HUES64 (cell line): ENCODE measurements around the gene SIK2.

Source experiments
- H3K27ac ChIP-seq: 2 replicates; pipeline ENCODE4 v1.7.0; 2013; ENCODE audit warnings: low read depth, low read length, inconsistent platforms
- H3K27me3 ChIP-seq: 2 replicates; pipeline ENCODE4 v1.6.1; 2013; ENCODE audit warnings: mild to moderate bottlenecking, low read length; ENCODE audit not compliant: insufficient read depth
- H3K36me3 ChIP-seq: 2 replicates; pipeline ENCODE4 v1.6.1; 2013; ENCODE audit warnings: mild to moderate bottlenecking, low read length; ENCODE audit not compliant: insufficient read depth
- H3K4me1 ChIP-seq: 2 replicates; pipeline ENCODE4 v1.6.1; 2013; ENCODE audit warnings: mild to moderate bottlenecking, low read length, moderate library complexity; ENCODE audit not compliant: insufficient read depth
- H3K4me3 ChIP-seq: 2 replicates; pipeline ENCODE4 v1.5.1; 2013; ENCODE audit warnings: mild to moderate bottlenecking, low read length, moderate library complexity
- H3K9ac ChIP-seq: 2 replicates; pipeline ENCODE4 v1.6.1; 2013; ENCODE audit warnings: mild to moderate bottlenecking, low read depth, low read length
- H3K9me3 ChIP-seq: 2 replicates; pipeline ENCODE4 v1.6.1; 2013; ENCODE audit warnings: low read depth, low read length; ENCODE audit not compliant: insufficient read depth
- WGBS: fragments of 150-250, 120-280 bp; methylation state at CpG from one replicate; pipeline ENCODE4 v1.1.7; 2013; ENCODE audit warnings: missing lambda C conversion rate; 5-methylcytosine and 5-hydroxymethylcytosine counted together

Gene SIK2

DNA sequence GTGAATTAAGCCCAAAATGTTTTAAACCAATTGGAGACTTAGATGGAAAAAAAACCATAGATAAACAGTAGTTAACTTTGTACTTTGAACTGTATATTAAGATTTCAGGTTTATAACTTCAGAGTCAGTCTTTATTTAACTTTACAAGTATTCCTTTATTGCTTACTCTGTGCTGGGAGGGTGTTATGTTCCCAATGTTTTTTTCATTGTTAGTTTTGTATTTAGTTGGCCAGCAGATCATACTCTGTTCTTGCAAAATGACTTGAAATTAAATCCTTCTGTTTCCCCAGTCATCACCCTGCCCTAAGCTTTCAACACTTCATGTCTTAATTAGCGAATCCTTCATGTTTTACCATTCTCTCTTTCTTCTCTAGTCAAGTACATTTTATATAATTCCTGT, 25.3 kb downstream of the SIK2 start:
- Histone ChIP-seq H3K9ac (no peak overlapping the region), H3K4me1 (peaks cover 5% of the 10 kb centered on the region; the same call in 1 of the 2 replicates), H3K36me3 (peaks cover 6% of the 10 kb centered on the region; the same call in 1 of the 2 replicates), H3K27me3 (no peaks in the 10 kb centered on the region), H3K9me3 (no peaks in the 10 kb centered on the region), H3K4me3 (no peak overlapping the region), H3K27ac (no peak overlapping the region)
- 89% methylated on average over 1 of the region's 1 CpG for WGBS

DNA sequence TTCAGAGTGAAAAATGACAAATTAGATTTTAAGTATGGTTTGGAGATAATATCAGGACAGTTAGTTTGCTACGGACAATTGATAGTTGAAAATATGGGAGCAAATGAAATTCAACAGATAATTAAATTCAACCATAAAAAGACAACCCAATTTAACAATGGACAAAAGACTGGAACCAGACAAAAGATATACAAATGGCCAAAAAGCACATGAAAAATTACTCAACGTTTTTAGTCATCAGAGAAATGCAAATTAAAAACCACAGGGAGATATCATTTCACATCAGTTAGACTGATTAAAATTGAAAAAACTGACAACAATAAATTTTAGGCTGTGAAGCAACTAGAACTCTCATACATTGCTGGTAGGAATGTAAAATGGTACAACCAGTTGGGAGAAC, 27.2 kb downstream of the SIK2 start:
- Histone ChIP-seq H3K27ac (no peak overlapping the region), H3K4me3 (no peak overlapping the region), H3K9ac (no peak overlapping the region), H3K36me3 (peaks cover 6% of the 10 kb centered on the region; the same call in 1 of the 2 replicates), H3K4me1 (peaks cover 20% of the 10 kb centered on the region; the same call in 1 of the 2 replicates), H3K27me3 (no peaks in the 10 kb centered on the region), H3K9me3 (no peaks in the 10 kb centered on the region)
- 89% methylated on average over 2 of the region's 2 CpGs for WGBS

DNA sequence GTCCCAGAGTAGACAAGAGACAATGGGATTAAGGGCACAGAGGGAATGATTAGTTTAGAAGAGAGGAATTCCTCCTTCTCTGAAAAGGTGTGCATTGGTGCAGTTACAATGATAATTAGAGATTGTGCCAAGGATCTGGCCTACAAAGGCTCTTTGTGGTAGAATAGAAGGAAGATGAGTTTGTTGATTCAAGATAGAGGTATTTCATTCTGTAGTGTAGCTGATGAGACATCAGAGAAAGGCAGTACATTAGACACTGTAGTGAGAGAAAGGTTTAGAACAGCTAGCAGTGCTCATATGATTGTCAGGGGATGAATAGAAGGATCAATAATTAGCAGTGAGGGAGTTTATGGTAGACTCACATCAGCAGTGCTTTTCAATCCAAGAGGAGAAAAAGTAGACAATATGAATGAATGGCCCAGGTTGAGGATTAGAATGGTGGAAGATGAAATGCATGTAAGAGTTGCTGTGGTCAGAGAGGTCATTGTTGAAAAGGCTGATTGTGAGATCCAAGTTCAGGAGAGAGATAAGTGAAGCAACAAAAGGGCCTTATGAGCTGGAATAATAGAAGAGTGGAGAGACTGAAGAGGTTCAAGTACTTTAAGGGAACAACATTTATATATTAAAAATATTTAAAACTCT, 28.9 kb downstream of the SIK2 start:
- Histone ChIP-seq H3K4me1 (peaks cover 34% of the 10 kb centered on the region; the same call in 1 of the 2 replicates), H3K9me3 (no peaks in the 10 kb centered on the region), H3K4me3 (no peak overlapping the region), H3K27ac (no peak overlapping the region), H3K27me3 (no peaks in the 10 kb centered on the region), H3K9ac (no peak overlapping the region), H3K36me3 (peaks cover 4% of the 10 kb centered on the region; the same call in 1 of the 2 replicates)

DNA sequence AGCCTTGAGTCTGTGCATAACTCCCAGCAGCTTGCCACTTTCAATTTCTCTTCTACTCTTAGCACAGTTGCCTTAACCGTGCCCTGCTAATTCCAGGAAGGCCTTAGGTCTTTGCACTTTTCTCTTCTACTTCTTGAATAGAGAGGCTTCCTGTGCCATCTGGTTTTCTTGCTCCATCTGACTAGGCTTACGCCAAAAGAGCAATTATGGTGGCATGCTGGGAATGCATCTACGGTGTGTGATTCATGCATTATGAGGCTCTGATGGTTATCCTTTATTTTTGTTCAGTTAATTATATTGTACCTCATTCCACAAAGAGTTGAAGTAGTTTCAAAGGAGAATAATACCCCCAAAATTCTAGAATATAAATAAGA, 29.4 kb downstream of the SIK2 start:
- H3K4me1 ChIP-seq, result peaks cover 39% of the 10 kb centered on the region; the same call in 1 of the 2 replicates
- H3K36me3 ChIP-seq, result peaks cover 4% of the 10 kb centered on the region; the same call in 1 of the 2 replicates
- no peak overlapping the region for H3K27ac ChIP-seq
- H3K4me3 ChIP-seq, result no peak overlapping the region
- no peaks in the 10 kb centered on the region for H3K9me3 ChIP-seq
- 91% methylated on average over 3 of the region's 3 CpGs for WGBS
- no peaks in the 10 kb centered on the region for H3K27me3 ChIP-seq
- H3K9ac ChIP-seq, result no peak overlapping the region

DNA sequence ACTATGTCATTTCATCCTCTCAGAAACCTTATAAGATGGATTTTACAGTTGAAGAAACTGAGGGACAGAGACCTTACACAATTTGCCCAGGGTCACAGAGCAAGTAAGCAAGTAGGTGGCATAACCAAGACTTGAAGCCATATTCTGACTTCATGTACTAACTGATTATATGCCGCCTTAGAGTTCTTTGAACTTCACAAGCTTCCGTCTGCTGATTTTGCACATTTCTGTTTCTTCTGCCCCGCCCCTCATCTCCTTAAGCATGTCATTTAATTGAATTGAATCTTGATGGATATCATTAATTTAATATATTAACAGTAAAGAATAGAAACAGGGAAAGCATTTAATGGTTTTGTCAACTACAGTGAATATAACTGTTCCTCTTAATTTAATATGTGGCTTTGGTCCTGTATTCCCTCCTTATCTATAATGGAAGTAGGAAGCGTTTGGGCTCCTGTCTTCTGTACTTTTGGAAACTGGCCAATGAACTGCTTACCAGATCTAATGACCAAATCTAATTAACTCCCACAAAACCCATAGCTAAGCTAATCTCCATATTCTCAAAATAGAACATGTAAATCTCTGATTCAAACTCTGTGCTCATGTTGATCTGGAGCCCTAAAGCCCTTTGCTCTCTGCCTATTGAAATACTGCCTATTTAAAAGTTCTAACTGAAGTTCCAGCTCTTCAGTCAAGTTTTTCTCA, 30.4 kb downstream of the SIK2 start:
- no peak overlapping the region for H3K27ac ChIP-seq

DNA sequence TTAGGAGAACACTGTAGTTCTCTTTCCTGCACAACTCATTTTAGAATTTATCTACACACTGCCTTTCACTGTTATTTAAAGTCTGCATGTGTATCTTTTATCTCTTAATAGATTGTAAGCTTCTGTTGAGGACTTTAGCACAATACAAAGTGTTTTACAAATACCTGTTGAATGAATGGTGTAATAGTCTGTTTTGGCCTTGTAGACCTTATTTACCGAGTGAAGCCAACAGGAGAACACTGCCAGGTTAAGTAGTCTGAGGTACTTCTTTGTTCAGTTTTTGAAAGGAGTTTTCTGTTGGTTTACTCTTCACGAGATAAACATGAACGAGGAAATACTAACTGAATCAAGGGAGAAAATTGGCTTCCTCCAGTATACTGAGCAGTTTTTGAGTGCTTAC, 31.0 kb downstream of the SIK2 start:
- Histone ChIP-seq H3K4me1 (peaks cover 46% of the 10 kb centered on the region), H3K4me3 (no peak overlapping the region)

More for the DNA sequence above, 30.4 kb downstream of the SIK2 start:
- peaks cover 4% of the 10 kb centered on the region; the same call in 1 of the 2 replicates for H3K36me3 ChIP-seq
- no peaks in the 10 kb centered on the region for H3K9me3 ChIP-seq
- H3K4me1 ChIP-seq, result peaks cover 42% of the 10 kb centered on the region; the same call in 1 of the 2 replicates
- H3K9ac ChIP-seq, result no peak overlapping the region
- H3K4me3 ChIP-seq, result no peak overlapping the region
- 95% methylated on average over 4 of the region's 4 CpGs for WGBS
- H3K27me3 ChIP-seq, result no peaks in the 10 kb centered on the region

DNA sequence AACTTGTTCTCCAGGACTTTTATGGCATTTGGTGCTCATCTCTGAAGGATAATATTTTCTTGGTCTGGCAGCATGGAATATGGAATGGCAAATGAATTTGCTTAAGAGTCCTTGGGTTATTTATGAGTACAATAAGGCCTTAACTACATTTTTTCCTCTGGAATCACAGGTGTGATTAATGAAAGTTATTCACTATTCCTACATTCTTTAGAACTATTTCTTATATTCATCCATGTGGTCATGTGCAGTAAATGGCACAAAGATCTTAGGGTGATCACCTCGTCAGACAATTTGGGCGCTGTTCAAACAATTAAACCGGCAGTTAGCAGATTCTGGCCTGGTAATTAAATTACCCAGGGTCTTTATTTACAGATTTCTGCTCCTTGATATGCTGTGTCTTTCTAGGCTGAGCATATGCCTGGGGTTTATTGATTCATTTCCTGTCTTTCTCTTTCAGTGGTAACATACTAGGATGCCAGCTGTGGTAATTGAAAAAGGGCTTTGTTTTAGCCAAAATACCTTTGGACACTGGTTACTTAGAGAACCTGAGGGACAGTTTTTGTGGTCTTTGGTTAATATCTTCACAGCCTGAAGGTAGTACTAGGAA, 31.6 kb downstream of the SIK2 start:
- Histone ChIP-seq H3K4me1 (peaks cover 52% of the 10 kb centered on the region), H3K9ac (no peak overlapping the region)

More for the DNA sequence above, 31.0 kb downstream of the SIK2 start:
- Histone ChIP-seq H3K36me3 (peaks cover 4% of the 10 kb centered on the region; the same call in 1 of the 2 replicates), H3K27me3 (no peaks in the 10 kb centered on the region), H3K9ac (no peak overlapping the region), H3K9me3 (no peaks in the 10 kb centered on the region), H3K27ac (no peak overlapping the region)
- 86% methylated on average over 3 of the region's 3 CpGs for WGBS

DNA sequence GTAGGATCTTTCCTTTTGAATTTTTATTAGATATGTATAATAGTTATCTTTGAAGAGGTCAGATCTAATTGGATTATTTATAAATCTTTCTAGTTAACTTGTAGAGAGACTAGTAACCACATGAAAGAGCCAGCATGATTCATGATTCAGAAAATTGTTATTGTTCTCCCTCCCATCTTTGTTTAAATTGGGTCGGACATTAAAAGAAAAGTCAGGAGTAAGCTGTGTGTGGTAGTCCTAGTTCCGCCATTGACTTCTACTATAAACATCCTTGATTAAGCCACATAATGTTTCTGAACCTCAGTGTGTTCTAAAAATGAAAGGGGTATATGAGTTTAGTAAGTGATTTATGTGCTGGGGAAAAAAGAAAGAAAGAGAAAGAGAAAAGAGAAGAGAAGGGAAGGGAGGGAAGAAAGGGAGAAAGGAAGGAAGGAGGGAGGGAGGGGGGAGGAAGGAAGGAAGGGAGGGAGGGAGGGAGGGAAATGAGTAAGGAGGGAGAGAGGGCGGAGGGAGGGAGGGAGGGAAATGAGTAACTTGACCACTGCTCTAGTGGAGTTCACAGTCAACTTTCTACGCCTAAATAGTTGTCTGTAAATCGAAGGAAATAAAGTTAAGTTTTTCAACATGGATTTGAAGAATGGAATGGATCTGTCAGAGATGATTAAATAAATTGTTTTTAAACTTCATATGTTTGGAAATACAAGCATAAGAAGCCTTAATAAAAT, 32.9 kb downstream of the SIK2 start:
- Histone ChIP-seq H3K27ac (no peak overlapping the region), H3K36me3 (no peaks in the 10 kb centered on the region), H3K4me1 (peaks cover 64% of the 10 kb centered on the region), H3K9ac (no peak overlapping the region), H3K9me3 (no peaks in the 10 kb centered on the region), H3K27me3 (no peaks in the 10 kb centered on the region), H3K4me3 (no peak overlapping the region)
- 75% methylated on average over 4 of the region's 5 CpGs for WGBS

More for the DNA sequence above, 31.6 kb downstream of the SIK2 start:
- Histone ChIP-seq H3K9me3 (no peaks in the 10 kb centered on the region), H3K4me3 (no peak overlapping the region), H3K27me3 (no peaks in the 10 kb centered on the region), H3K27ac (no peak overlapping the region), H3K36me3 (peaks cover 4% of the 10 kb centered on the region; the same call in 1 of the 2 replicates)
- 81% methylated on average over 3 of the region's 3 CpGs for WGBS

DNA sequence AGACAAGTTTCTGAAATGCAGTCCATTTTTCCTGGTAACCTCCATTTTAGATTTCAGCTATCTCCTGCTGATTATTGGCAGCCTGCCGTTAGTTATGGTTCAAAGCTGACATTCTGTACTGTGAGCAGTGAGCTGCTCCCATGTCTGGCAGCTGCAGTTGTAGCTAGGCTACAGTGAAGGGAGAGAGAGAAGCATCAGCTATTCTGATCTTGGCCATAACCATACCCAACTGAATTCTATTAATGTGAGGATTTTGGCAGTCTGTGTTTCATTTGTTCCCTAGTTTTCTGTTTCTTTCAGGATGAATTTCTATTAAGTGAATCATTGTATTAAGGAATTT, 33.4 kb downstream of the SIK2 start:
- Histone ChIP-seq H3K27ac (no peak overlapping the region), H3K4me1 (peaks cover 67% of the 10 kb centered on the region), H3K36me3 (no peaks in the 10 kb centered on the region), H3K27me3 (no peaks in the 10 kb centered on the region), H3K9ac (no peak overlapping the region), H3K4me3 (no peak overlapping the region), H3K9me3 (no peaks in the 10 kb centered on the region)
- WGBS, result 95% methylated on average over 1 of the region's 1 CpG

DNA sequence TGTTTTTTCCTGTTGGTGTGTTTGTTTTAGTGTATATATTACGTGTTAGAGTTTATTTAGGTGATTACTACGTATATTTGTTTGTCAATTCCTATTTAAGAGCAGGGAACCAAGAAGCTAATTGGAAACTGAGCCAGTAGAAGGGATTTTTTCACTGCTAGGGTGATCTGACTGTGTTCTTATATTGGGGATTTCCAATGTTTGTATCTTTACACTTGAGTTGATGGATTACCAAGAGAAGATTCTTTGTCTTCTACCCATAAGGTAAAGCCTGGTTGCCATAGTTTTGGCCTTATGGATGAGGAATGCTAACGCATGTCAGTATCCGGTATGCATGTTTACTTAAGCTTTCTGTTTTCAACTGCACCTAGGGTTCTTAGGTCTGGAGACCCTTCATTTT, 35.6 kb downstream of the SIK2 start:
- 91% methylated on average over 4 of the region's 4 CpGs for WGBS
- H3K4me1 ChIP-seq, result peaks cover 63% of the 10 kb centered on the region
- H3K27me3 ChIP-seq, result no peaks in the 10 kb centered on the region
- no peak overlapping the region for H3K4me3 ChIP-seq
- H3K27ac ChIP-seq, result no peak overlapping the region
- H3K9ac ChIP-seq, result no peak overlapping the region
- H3K36me3 ChIP-seq, result no peaks in the 10 kb centered on the region
- no peaks in the 10 kb centered on the region for H3K9me3 ChIP-seq
